ENCODE results near the gene CRTC1. TPM values are rescaled to one million over a fixed set of nuclear protein-coding genes. Genes with fewer than 3 reads are reported as not detected.
A peak's percentile ranks its signal among the peaks of the same experiment; 100 is the strongest.

The CRTC1 gene
- total RNA-seq, 1 experiment from 2014 or later, result 19.0 TPM

DNA sequence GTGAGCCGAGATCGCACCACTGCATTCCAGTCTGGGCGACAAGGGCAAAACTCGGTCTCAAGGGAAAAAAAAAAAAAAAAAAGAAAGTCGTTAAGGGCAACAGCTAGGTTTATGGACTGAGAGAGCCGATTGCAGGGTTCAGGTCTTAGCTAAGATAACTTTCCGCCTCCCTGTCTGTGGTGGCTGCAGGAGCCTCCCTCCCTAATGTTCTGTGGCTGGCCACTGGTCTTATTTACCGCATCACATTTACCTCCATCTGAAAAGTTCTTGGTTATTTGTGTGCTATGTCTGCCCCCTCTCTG lies 722 bp upstream of the CRTC1 start:
- Histone ChIP-seq H3K14ac (ENCODE audit: insufficient read depth, low read length) (no peak overlapping the region), H3K56ac (ENCODE audit: insufficient read length, low read depth, low read length) (no peak overlapping the region), H2BK15ac (ENCODE audit: low read depth, low read length) (no peak overlapping the region), H3K23me2 (ENCODE audit: insufficient read length, low read depth, low read length, poor library complexity, severe bottlenecking) (peaks cover 9% of the 10 kb centered on the region), H2BK5ac (ENCODE audit: insufficient read length, low read length) (no peak overlapping the region), H3K27me3 (ENCODE audit: insufficient read depth, low read length) (no peaks in the 10 kb centered on the region), H2AK5ac (ENCODE audit: insufficient read length, low read length) (no peak overlapping the region), H4K8ac (replicated peaks; ENCODE audit: insufficient read length, low read depth, low read length) (no peak overlapping the region), H3K79me2 (ENCODE audit: insufficient read depth, low read length) (no peaks in the 10 kb centered on the region; the same call in 1 of the 2 replicates), H2BK12ac (ENCODE audit: insufficient read length, low read depth, low read length) (no peak overlapping the region), H4K20me1 (ENCODE audit: control insufficient read depth, insufficient read depth, insufficient read length) (peaks cover 2% of the 10 kb centered on the region), H3T11ph (ENCODE audit: low read length) (no peak overlapping the region), H3K79me1 (ENCODE audit: insufficient read depth, low read depth, low read length, poor library complexity, severe bottlenecking) (no peaks in the 10 kb centered on the region), H3K27ac (ENCODE audit: insufficient read length, low read depth, low read length) (no peak overlapping the region), H2BK20ac (ENCODE audit: low read depth, low read length, poor library complexity, severe bottlenecking) (no peak overlapping the region), H3K23ac (ENCODE audit: insufficient read length, low read depth, low read length) (no peak overlapping the region), H2BK120ac (ENCODE audit: low read depth, low read length, poor library complexity, severe bottlenecking) (no peak overlapping the region), H2AFZ (ENCODE audit: low read length) (no peak overlapping the region), H3K4ac (ENCODE audit: low read depth, low read length) (no peak overlapping the region), H3K4me1 (ENCODE audit: insufficient read depth, low read length) (no peaks in the 10 kb centered on the region; the same call in 1 of the 2 replicates), H3K18ac (ENCODE audit: insufficient read length, low read depth, low read length) (no peak overlapping the region), H4K91ac (ENCODE audit: insufficient read length, low read depth, low read length) (no peak overlapping the region), H4K5ac (ENCODE audit: insufficient read length, low read depth, low read length) (no peak overlapping the region), H3K9me3 (ENCODE audit: control insufficient read depth, low read depth, low read length) (no peaks in the 10 kb centered on the region), H3K4me2 (ENCODE audit: insufficient read depth, insufficient read length, low read length) (peak overlapping the region; percentile 55), H3K9ac (ENCODE audit: extremely low read depth, insufficient read length, low read length) (no peak overlapping the region)
- H3K4me1 Mint-ChIP-seq, result peaks cover 16 to 17% of the 10 kb centered on the region in 2 experiments
- no peak for DNase-seq
- H3K4me3 Mint-ChIP-seq, result peak overlapping the region; percentile 79 to 88
- H3K9me3 Mint-ChIP-seq, result no peaks in the 10 kb centered on the region
- WGBS (ENCODE audit: extremely low coverage, insufficient read length, low lambda C conversion rate), result no CpG with 5 or more reads among the region's 8 CpGs
- H3K36me3 Mint-ChIP-seq (ENCODE audit: insufficient read depth in 1 of 3, low read depth in 3 of 3), result no peaks in the 10 kb centered on the region
- TF ChIP-seq, protein P1, sequence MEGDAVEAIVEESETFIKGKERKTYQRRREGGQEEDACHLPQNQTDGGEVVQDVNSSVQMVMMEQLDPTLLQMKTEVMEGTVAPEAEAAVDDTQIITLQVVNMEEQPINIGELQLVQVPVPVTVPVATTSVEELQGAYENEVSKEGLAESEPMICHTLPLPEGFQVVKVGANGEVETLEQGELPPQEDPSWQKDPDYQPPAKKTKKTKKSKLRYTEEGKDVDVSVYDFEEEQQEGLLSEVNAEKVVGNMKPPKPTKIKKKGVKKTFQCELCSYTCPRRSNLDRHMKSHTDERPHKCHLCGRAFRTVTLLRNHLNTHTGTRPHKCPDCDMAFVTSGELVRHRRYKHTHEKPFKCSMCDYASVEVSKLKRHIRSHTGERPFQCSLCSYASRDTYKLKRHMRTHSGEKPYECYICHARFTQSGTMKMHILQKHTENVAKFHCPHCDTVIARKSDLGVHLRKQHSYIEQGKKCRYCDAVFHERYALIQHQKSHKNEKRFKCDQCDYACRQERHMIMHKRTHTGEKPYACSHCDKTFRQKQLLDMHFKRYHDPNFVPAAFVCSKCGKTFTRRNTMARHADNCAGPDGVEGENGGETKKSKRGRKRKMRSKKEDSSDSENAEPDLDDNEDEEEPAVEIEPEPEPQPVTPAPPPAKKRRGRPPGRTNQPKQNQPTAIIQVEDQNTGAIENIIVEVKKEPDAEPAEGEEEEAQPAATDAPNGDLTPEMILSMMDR (conservative IDR thresholded peaks at IDR 0.05), result no peak
- H3K27ac Mint-ChIP-seq, result no peak overlapping the region; a peak in 2 of 7 replicates
- peaks cover 6% of the 10 kb centered on the region for H3K27me3 Mint-ChIP-seq (ENCODE audit: low read depth)

Data from H9 (cell line).